HEK293T (cell line): Measurements from ENCODE around the gene SLC12A7.

ENCODE experiments used
- BHLHE40 ChIP-seq: fragments of 450-650 bp; IDR thresholded peaks from 2 replicates; pipeline ENCODE4 v1.6.1; 2016; ENCODE audit warnings: mild to moderate bottlenecking, moderate library complexity, borderline replicate concordance
- FOXA1 ChIP-seq: fragments of 450-650 bp; IDR thresholded peaks from 2 replicates; pipeline ENCODE4 v1.6.1; 2016; ENCODE audit warnings: mild to moderate bottlenecking
- FOXK2 ChIP-seq: fragments of 450-650 bp; IDR thresholded peaks from 2 replicates; pipeline ENCODE4 v1.6.1; 2016; ENCODE audit warnings: mild to moderate bottlenecking
- HDGF ChIP-seq: fragments of 450-650 bp; IDR thresholded peaks from 2 replicates; pipeline ENCODE4 v1.6.1; 2017; ENCODE audit warnings: antibody characterized with exemption, borderline replicate concordance
- L3MBTL2 ChIP-seq: fragments of 450-650 bp; conservative IDR thresholded peaks from 2 replicates; pipeline ENCODE4 v1.6.1; 2016; ENCODE audit warnings: mild to moderate bottlenecking
- NFRKB ChIP-seq: fragments of 450-650 bp; IDR thresholded peaks from 2 replicates; pipeline ENCODE4 v1.6.1; 2016; ENCODE audit warnings: mild to moderate bottlenecking, moderate library complexity
- SP1 ChIP-seq: fragments of 450-650 bp; IDR thresholded peaks from 2 replicates; pipeline ENCODE4 v1.6.1; 2017
- TARDBP ChIP-seq: fragments of 450-650 bp; IDR thresholded peaks from 2 replicates; pipeline ENCODE4 v1.6.1; 2016
- ZNF384 ChIP-seq: fragments of 450-650 bp; IDR thresholded peaks from 2 replicates; pipeline ENCODE4 v1.6.1; 2016

DNA sequence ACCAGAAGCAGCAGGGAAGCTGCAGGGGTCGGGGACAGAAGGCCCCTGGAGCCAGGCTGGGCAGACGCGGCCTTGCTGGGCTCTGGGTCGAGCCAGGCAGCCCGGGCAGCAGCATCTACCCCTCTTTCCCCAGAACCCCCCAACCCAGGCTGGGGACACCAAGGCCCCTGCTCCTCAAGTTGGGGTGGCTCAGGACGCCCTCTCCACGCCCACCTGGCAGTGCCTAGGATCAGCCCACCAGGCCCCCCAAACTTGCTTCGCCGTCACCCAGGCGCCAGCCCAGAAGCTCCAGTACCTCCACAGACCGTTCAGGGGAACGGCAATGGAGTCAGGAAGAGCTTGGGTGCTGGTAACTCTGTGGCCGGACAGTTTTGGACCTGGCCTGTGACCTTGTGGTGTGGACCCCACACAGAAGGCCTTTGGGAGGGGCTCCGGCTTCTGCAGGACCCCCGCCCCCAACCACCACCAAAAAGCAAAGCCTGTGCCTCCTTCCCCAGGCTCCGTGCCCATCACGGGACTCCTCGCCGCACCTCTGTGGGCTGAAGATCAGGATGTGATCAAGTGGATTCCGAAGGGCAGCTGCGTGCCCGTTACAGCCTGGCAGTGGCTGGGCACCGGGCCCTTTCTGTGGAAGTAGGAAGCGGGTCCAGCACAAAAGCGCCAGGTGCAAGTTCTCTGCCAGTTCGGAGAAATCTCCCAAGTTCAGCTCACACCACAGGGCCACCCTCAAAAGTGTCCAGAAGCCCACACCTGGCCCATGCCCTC lies 2.1 kb downstream of the SLC12A7 start:
- TF ChIP-seq ZNF384 (no peak), HDGF (no peak), SP1 (no peak), BHLHE40 (no peak), NFRKB (no peak), L3MBTL2 (no peak), FOXK2 (no peak), TARDBP (no peak), FOXA1 (no peak)
